ENCODE measurements around the gene MAN1A2. TPM values are rescaled to one million over a fixed set of nuclear protein-coding genes. Genes with fewer than 3 reads are reported as not detected.
A peak's percentile ranks its signal among the peaks of the same experiment; 100 is the strongest.

The MAN1A2 gene
- total RNA-seq, 4 donors from 2014 or later: 55.0 to 84.2 (median 79.8) TPM

DNA sequence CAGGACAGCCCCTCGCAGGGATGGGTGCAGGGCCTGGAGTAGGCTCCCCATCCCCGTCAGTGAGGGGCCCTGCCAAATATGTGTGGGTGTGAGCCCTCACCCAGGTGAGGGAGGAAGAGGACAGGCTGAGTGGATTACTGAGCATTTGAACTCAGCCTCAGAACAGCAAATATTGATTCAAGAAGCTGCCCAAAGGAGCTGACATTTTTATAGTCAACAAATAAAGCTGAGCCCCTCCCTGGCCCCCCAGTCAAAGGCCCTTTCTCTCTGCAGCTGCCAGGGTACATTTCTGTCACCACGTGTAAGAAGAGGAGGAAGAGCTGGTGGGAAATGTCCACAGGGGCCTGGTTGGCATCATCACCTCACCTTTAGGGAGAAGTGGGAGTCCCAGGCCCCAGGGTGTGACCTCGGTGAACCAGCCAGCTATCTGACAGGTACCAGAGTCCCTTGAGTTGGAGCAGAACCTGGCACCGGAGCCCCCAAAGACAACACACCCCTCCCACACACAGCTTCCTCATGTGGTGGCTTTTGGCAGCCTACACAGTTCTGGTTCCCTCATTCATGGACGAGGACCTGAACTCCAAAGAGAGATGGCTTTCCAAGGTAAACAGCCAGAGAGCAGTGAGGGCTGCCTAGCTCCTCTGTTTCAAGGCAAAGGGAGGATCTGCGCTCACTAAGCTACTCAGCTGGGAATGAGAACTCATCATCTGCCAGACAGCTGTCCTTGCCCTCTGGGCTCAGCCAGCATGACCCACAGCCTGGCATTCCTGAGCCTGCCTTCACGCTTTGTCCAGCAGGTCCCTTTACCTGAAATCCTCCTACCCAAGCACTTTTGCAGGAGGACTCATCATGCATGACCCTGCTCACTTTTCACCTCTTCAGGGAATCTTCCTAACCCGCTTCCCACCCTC lies 195.6 kb downstream of the MAN1A2 start:
- Histone ChIP-seq H3K4me1 (peaks cover 8 to 18% of the 10 kb centered on the region in 2 donors), H3K27me3 (no peaks in the 10 kb centered on the region), H3K4me3 (replicated peaks in 1 of 3) (no peak overlapping the region), H3K36me3 (no peaks in the 10 kb centered on the region), H3K27ac (peak overlapping the region in 1 of 3 donors; percentile 39), H3K9me3 (no peaks in the 10 kb centered on the region)
- DNase-seq: peak; percentile 52 to 62
- no peak for TF ChIP-seq POLR2A (IDR thresholded peaks at IDR 0.05)
- TF ChIP-seq, protein P1, sequence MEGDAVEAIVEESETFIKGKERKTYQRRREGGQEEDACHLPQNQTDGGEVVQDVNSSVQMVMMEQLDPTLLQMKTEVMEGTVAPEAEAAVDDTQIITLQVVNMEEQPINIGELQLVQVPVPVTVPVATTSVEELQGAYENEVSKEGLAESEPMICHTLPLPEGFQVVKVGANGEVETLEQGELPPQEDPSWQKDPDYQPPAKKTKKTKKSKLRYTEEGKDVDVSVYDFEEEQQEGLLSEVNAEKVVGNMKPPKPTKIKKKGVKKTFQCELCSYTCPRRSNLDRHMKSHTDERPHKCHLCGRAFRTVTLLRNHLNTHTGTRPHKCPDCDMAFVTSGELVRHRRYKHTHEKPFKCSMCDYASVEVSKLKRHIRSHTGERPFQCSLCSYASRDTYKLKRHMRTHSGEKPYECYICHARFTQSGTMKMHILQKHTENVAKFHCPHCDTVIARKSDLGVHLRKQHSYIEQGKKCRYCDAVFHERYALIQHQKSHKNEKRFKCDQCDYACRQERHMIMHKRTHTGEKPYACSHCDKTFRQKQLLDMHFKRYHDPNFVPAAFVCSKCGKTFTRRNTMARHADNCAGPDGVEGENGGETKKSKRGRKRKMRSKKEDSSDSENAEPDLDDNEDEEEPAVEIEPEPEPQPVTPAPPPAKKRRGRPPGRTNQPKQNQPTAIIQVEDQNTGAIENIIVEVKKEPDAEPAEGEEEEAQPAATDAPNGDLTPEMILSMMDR (IDR thresholded peaks at IDR 0.05): no peak
- WGBS, 2 donors: 40 to 49% methylated on average over 9 of the region's 9 CpGs
- intact Hi-C loops (cut with DNase I): no loop called here

DNA sequence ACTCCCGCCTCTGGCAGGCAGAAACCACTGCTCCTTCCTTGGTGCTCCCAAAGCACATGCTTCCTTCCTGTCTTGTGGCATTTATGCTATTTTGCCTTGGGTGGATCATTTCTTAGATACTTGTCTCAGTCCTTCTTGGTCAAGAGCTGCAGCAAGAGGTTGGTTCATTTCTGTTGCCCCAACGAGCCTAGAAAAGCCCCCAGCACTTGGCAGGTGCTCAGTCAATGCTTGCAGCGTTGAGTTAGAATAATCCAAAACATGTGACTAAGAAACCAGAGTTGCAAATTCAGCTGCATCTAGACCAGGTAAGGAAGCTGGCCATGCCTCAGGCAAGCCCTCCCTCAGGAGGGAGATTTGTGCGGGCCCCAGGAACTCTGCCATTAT lies 196.2 kb downstream of the MAN1A2 start:
- 81 to 83% methylated on average over 4 of the region's 4 CpGs for WGBS, 2 donors
- Histone ChIP-seq H3K27me3 (no peaks in the 10 kb centered on the region), H3K36me3 (no peaks in the 10 kb centered on the region), H3K27ac (no peak overlapping the region), H3K9me3 (no peaks in the 10 kb centered on the region), H3K4me1 (peaks cover 8 to 18% of the 10 kb centered on the region in 2 donors), H3K4me3 (replicated peaks in 1 of 3) (no peak overlapping the region)
- TF ChIP-seq POLR2A (IDR thresholded peaks at IDR 0.05): no peak
- TF ChIP-seq, protein P1 (IDR thresholded peaks at IDR 0.05): no peak
- intact Hi-C loops (cut with DNase I): no loop called here
- no peak for DNase-seq

DNA sequence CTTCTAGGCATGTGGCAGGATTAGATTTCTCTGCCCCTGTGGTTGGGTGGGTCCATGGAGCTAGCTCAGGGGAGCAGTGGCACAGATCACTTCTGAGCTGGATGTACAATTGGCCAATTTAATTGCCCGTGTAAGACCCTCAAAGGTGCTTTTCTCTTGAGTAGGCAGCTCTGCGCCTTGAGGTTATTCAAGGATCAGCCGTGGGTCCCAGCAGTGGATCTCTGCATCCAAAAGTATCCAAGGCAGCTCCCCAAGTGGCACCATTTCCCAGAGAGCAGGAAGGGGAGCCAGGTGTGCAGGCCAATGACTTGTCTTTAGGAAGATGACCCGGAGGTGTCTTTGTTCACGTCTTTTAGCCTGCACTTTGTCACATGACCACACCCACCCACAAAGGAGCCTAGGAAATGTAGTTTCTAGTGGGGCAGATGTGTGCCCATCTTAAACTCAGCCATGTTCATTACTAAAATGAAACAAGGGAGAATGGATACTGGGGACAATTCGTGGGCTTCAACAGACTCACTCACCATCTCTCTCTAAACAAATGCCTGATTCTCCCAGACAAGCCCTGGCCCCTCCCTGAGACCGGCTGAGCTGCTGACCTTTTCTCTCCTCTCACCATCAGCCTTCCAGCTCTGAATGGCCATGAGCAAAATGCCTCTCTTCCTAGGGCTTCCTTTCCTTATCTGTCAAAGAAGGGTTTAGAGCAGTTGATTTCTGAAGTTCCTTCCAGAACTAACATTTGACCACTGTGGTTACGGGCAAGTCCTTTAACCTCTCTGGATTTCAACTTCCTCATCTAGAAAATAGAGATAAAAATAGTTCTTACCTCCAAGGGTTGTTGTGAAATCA lies 197.2 kb downstream of the MAN1A2 start:
- no peak for DNase-seq
- Histone ChIP-seq H3K9me3 (no peaks in the 10 kb centered on the region), H3K36me3 (no peaks in the 10 kb centered on the region), H3K4me1 (peaks cover 8 to 18% of the 10 kb centered on the region in 2 donors), H3K4me3 (replicated peaks in 1 of 3) (no peak overlapping the region), H3K27me3 (no peaks in the 10 kb centered on the region), H3K27ac (no peak overlapping the region)
- 84% methylated on average over 8 of the region's 8 CpGs for WGBS, 2 donors
- TF ChIP-seq, protein P1 (IDR thresholded peaks at IDR 0.05): no peak
- no peak for TF ChIP-seq POLR2A (IDR thresholded peaks at IDR 0.05)
- intact Hi-C loops (cut with DNase I): no loop called here

DNA sequence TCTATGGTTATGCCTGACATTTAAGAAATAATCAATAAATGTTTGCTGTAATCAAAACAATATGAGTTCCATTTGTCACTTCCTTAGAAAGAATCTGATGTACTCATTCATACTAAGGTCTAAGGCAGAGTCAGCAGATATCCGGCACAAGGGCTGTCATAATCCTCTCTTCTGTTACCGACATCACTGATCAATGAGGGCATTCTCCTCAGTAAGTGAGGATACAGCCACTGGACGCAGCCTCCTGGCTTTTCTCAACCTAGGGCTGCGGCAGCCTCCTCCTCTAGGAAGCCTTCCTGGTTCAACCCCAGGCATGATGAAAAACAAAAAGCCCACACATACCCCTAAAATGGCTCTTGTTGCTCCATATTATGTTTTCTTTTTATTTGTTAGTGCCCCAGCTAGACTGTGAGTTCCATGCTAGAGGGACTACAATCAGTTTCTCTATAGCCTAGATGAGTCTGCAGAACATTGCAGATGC lies 197.9 kb downstream of the MAN1A2 start:
- H3K9me3 ChIP-seq: no peaks in the 10 kb centered on the region
- H3K4me1 ChIP-seq: peaks cover 11 to 23% of the 10 kb centered on the region in 2 donors
- no peak for DNase-seq
- H3K36me3 ChIP-seq: no peaks in the 10 kb centered on the region
- H3K27ac ChIP-seq: no peak overlapping the region
- TF ChIP-seq POLR2A (IDR thresholded peaks at IDR 0.05): no peak
- TF ChIP-seq, protein P1 (IDR thresholded peaks at IDR 0.05): no peak
- no peak overlapping the region for H3K4me3 ChIP-seq (replicated peaks in 1 of 3)
- intact Hi-C loops (cut with DNase I): no loop called here
- 87 to 92% methylated on average over 4 of the region's 4 CpGs for WGBS, 2 donors
- H3K27me3 ChIP-seq: no peaks in the 10 kb centered on the region
